IMR-90 (cell line): Measurements from ENCODE around the gene SOWAHB. TPM values are rescaled to one million over a fixed set of nuclear protein-coding genes. Genes with fewer than 3 reads are reported as not detected.

Experiments
- ATAC-seq: fragments of 200-7000 bp; cut with Tn5 transposase; 2 replicates; pipeline ENCODE4 v1.9.1; 2020; ENCODE audit warnings: low read depth, mild to moderate bottlenecking, moderate library complexity
- BruUV-seq: library from RNA; stranded (reverse); fragments of 400-500 nt; replicated peaks from 2 replicates; lab custom pipeline; 2021; lab: Mats Ljungman, UMichigan
- CTCF ChIA-PET: fragments of 300-600 bp; formaldehyde crosslinking; extraction: SDS; loops from one replicate; lab custom pipeline; 2021; ENCODE audit warnings: antibody characterized with exemption; lab: Yijun Ruan, JAX
- POLR2A ChIA-PET: fragments of 300-600 bp; sonication (Branson Sonifier 250); formaldehyde crosslinking; loops from one replicate; lab custom pipeline; 2022; ENCODE audit warnings: antibody characterized with exemption; ENCODE audit not compliant: unreplicated experiment; lab: Charles Lee
- DNase-seq: peaks from one replicate; pipeline ENCODE4 v3.0.0; 2013
- H2AFZ ChIP-seq: replicated peaks from 2 replicates; pipeline ENCODE3; 2013; ENCODE audit warnings: low read length, mild to moderate bottlenecking; ENCODE audit not compliant: poor library complexity
- H2AK5ac ChIP-seq: 2 replicates; pipeline ENCODE4 v1.6.1; 2013; ENCODE audit warnings: low read depth, low read length, inconsistent platforms
- H2AK9ac ChIP-seq: replicated peaks from 2 replicates; pipeline ENCODE3; 2013; ENCODE audit warnings: mild to moderate bottlenecking, low read depth, low read length, moderate library complexity; ENCODE audit not compliant: poor library complexity
- H2BK120ac ChIP-seq: 2 replicates; pipeline ENCODE4 v1.6.1; 2013; ENCODE audit warnings: low read depth, low read length, inconsistent platforms
- H2BK15ac ChIP-seq: 3 replicates; pipeline ENCODE4 v1.6.1; 2013; ENCODE audit warnings: low read depth, low read length, inconsistent platforms
- H2BK20ac ChIP-seq: 2 replicates; pipeline ENCODE4 v1.6.1; 2013; ENCODE audit warnings: low read depth, mild to moderate bottlenecking, inconsistent platforms, low read length, moderate library complexity
- H2BK5ac ChIP-seq: 2 replicates; pipeline ENCODE4 v1.6.1; 2013; ENCODE audit warnings: mild to moderate bottlenecking, low read depth, low read length, inconsistent platforms; ENCODE audit not compliant: poor library complexity, severe bottlenecking
- H3K14ac ChIP-seq: replicated peaks from 2 replicates; pipeline ENCODE4 v1.6.1; 2013; ENCODE audit warnings: low read depth, low read length, inconsistent platforms
- H3K18ac ChIP-seq: 2 replicates; pipeline ENCODE4 v1.6.1; 2013; ENCODE audit warnings: low read depth, low read length, control low read depth
- H3K23ac ChIP-seq: 2 replicates; pipeline ENCODE4 v1.6.1; 2013; ENCODE audit warnings: low read depth, low read length, inconsistent platforms
- H3K27ac ChIP-seq: 2 replicates; pipeline ENCODE4 v1.5.1; 2013; ENCODE audit warnings: mild to moderate bottlenecking, control low read depth, low read length; ENCODE audit not compliant: insufficient read depth
- H3K27me3 ChIP-seq: 2 replicates; pipeline ENCODE4 v1.6.1; 2013; ENCODE audit warnings: low read length; ENCODE audit not compliant: control insufficient read depth, insufficient read depth
- H3K36me3 ChIP-seq: 2 replicates; pipeline ENCODE4 v1.6.1; 2013; ENCODE audit warnings: low read length, mixed read lengths; ENCODE audit not compliant: control insufficient read depth, insufficient read depth
- H3K4ac ChIP-seq: 2 replicates; pipeline ENCODE4 v1.6.1; 2013; ENCODE audit warnings: low read depth, low read length, inconsistent platforms
- H3K4me1 ChIP-seq: 2 replicates; pipeline ENCODE4 v1.6.1; 2013; ENCODE audit warnings: low read length, mixed read lengths; ENCODE audit not compliant: control insufficient read depth, insufficient read depth
- H3K4me2 ChIP-seq: 2 replicates; pipeline ENCODE4 v1.6.1; 2013; ENCODE audit warnings: low read depth, mild to moderate bottlenecking, control low read depth, low read length, moderate library complexity
- H3K4me3 ChIP-seq: 2 replicates; pipeline ENCODE4 v1.5.1; 2013; ENCODE audit warnings: low read depth, mild to moderate bottlenecking, control low read depth, low read length, moderate library complexity; ENCODE audit not compliant: insufficient read depth
- H3K56ac ChIP-seq: 2 replicates; pipeline ENCODE4 v1.6.1; 2013; ENCODE audit warnings: low read length, inconsistent platforms; ENCODE audit not compliant: insufficient read depth; ENCODE audit errors: extremely low read depth
- H3K79me1 ChIP-seq, 2 experiments: 2 replicates each; pipeline ENCODE4 v1.6.1; 2013; ENCODE audit warnings: low read length in 2 of 2, inconsistent platforms in 1 of 2, low read depth in 1 of 2
- H3K9ac ChIP-seq: 2 replicates; pipeline ENCODE4 v1.6.1; 2013; ENCODE audit warnings: low read depth, low read length, control low read depth
- H3K9me1 ChIP-seq: 2 replicates; pipeline ENCODE4 v1.6.1; 2013; ENCODE audit warnings: low read length, inconsistent platforms; ENCODE audit not compliant: insufficient read depth
- H3K9me3 ChIP-seq: 2 replicates; pipeline ENCODE4 v1.6.1; 2013; ENCODE audit warnings: low read length; ENCODE audit not compliant: control insufficient read depth, insufficient read depth
- H4K20me1 ChIP-seq: 2 replicates; pipeline ENCODE4 v1.6.1; 2013; ENCODE audit warnings: low read length, inconsistent platforms; ENCODE audit not compliant: insufficient read depth
- H4K5ac ChIP-seq: 2 replicates; pipeline ENCODE4 v1.6.1; 2013; ENCODE audit warnings: mild to moderate bottlenecking, low read depth, low read length, control low read depth
- H4K8ac ChIP-seq, 2 experiments: 2 replicates each; pipeline ENCODE4 v1.6.1; 2013; ENCODE audit warnings: low read depth in 2 of 2, low read length in 2 of 2, control low read depth in 1 of 2, inconsistent platforms in 1 of 2
- H4K91ac ChIP-seq: 2 replicates; pipeline ENCODE4 v1.6.1; 2013; ENCODE audit warnings: low read depth, low read length, inconsistent platforms; ENCODE audit not compliant: insufficient read depth
- BHLHE40 ChIP-seq: fragments of 150-350 bp; IDR thresholded peaks from 2 replicates; pipeline ENCODE4 v1.6.1; 2016; ENCODE audit warnings: mild to moderate bottlenecking, low read depth, low read length
- CEBPB ChIP-seq: IDR thresholded peaks from 2 replicates; pipeline ENCODE4 v1.6.1; 2012; ENCODE audit warnings: low read depth, low read length, improper control_type of control experiment
- FOS ChIP-seq: fragments of 150-350 bp; IDR thresholded peaks from 2 replicates; pipeline ENCODE4 v1.6.1; 2016; ENCODE audit warnings: low read depth, low read length
- MAFK ChIP-seq: IDR thresholded peaks from 2 replicates; pipeline ENCODE4 v1.6.1; 2012; ENCODE audit warnings: low read depth, low read length, improper control_type of control experiment
- MAZ ChIP-seq: IDR thresholded peaks from 2 replicates; pipeline ENCODE4 v1.6.1; 2012; ENCODE audit warnings: low read depth, mild to moderate bottlenecking, low read length, improper control_type of control experiment, moderate library complexity, borderline replicate concordance
- MXI1 ChIP-seq: IDR thresholded peaks from 2 replicates; pipeline ENCODE4 v1.6.1; 2012; ENCODE audit warnings: low read depth, mild to moderate bottlenecking, low read length, moderate library complexity, borderline replicate concordance
- NFE2L2 ChIP-seq: fragments of 150-350 bp; IDR thresholded peaks from 2 replicates; pipeline ENCODE4 v1.6.1; 2016; ENCODE audit warnings: low read depth, mild to moderate bottlenecking, low read length
- POLR2A ChIP-seq: IDR thresholded peaks from 2 replicates; pipeline ENCODE4 v1.6.1; 2012; ENCODE audit warnings: mild to moderate bottlenecking, low read depth, low read length
- RAD21 ChIP-seq: IDR thresholded peaks from 2 replicates; pipeline ENCODE4 v1.6.1; 2012; ENCODE audit warnings: low read length, improper control_type of control experiment
- RCOR1 ChIP-seq: IDR thresholded peaks from 2 replicates; pipeline ENCODE4 v1.6.1; 2012; ENCODE audit warnings: mild to moderate bottlenecking, low read length, improper control_type of control experiment; ENCODE audit not compliant: insufficient replicate concordance
- RFX5 ChIP-seq: IDR thresholded peaks from 2 replicates; pipeline ENCODE4 v1.8.0; 2012; ENCODE audit warnings: low read depth, mild to moderate bottlenecking, low read length, moderate library complexity
- USF2 ChIP-seq: fragments of 150-350 bp; IDR thresholded peaks from 2 replicates; pipeline ENCODE4 v1.6.1; 2017; ENCODE audit warnings: mild to moderate bottlenecking, antibody characterized with exemption, low read length, low read depth
- WGBS, 2 experiments: methylation state at CpG; one replicate each; pipeline versions ENCODE4 v1.1.5 to v1.1.7; 2013; ENCODE audit warnings: missing lambda C conversion rate in 2 of 2; ENCODE audit not compliant: insufficient read length in 1 of 2; ENCODE audit errors: extremely low coverage in 2 of 2; 5-methylcytosine and 5-hydroxymethylcytosine counted together
- dilution Hi-C: fragments of 300-500 bp; cut with HindIII; formaldehyde crosslinking; loops from one replicate; pipeline ENCODE4 v1.14.3; 2018; ENCODE audit warnings: low sequenced_read_pairs; ENCODE audit not compliant: unreplicated experiment
- in situ Hi-C: fragments of 300-500 bp; cut with MboI; formaldehyde crosslinking; loops from 3 replicates; pipeline ENCODE4 v1.14.3; 2019; ENCODE audit warnings: low sequenced_read_pairs, inconsistent platforms, mixed read lengths
- intact Hi-C: fragments of 100-400 bp; cut with micrococcal nuclease; formaldehyde crosslinking; loops from 2 replicates; pipeline ENCODE4 v1.10.0; 2022
- polyA plus RNA-seq, 3 experiments: library from polyadenylated mRNA; depleted of rRNA; stranded (reverse); fragments of >200 nt; gene quantifications; 2 replicates each; pipeline ENCODE4 v1.2.3, GENCODE V29; 2012; ENCODE audit warnings: low replicate concordance in 1 of 3
- total RNA-seq: library from RNA; depleted of rRNA; stranded (reverse); fragments of >200 nt; gene quantifications from 2 replicates; pipeline ENCODE4 v1.2.3, GENCODE V29; 2012
- TF ChIP-seq, protein P1 (sequence below): conservative IDR thresholded peaks from 2 replicates; pipeline ENCODE4 v1.5.1; 2012; ENCODE audit warnings: mild to moderate bottlenecking, low read depth, low read length, improper control_type of control experiment
- TF ChIP-seq, protein P2 (sequence below): fragments of 150-350 bp; IDR thresholded peaks from 2 replicates; pipeline ENCODE4 v1.6.1; 2016; ENCODE audit warnings: low read depth, mild to moderate bottlenecking, low read length, moderate library complexity, borderline replicate concordance

SOWAHB gene
- total and polyA plus RNA-seq, 2 of the 4 experiments (the other 2 are of a cell fraction) = not detected

DNA sequence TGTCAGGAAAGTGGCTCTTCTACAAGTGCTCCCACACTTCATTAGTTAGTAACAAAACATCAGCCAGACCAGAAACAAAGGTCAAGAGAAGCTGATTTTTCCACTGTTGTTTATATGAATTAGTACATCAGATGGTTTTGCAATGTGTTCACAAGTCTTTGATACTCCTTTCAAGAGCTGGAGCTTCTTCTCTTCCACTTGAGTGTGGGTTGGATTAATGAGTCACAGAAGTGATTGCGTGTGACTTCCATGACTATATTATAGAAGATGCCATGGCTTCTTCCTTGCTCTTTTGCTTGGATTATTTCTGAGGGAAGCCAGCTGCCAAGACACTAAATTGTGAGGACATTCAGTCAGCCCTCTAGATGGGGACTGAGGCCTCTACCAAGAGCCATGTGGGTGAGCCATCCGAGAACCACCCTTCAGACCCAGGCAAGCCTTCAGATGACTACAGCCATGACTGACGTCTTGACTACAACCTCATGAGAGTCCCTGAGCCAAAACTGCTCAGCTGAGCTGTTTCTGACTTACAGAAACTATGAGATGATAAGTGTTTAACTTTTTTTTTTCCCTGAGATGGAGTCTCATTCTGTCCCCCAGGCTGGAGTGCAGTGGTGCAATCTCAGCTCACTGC, 18.1 kb downstream of the SOWAHB start:
- ATAC-seq (peak; percentile 80), DNase-seq (peak; percentile 78)
- TF ChIP-seq POLR2A (no peak), MAFK (no peak), USF2 (no peak), NFE2L2 (no peak), RCOR1 (no peak), BHLHE40 (no peak), MXI1 (no peak), MAZ (no peak), RAD21 (peak; percentile 2; the same call in 1 of the 2 replicates), RFX5 (no peak), FOS (peak; percentile 53), CEBPB (peak; percentile 83)
- TF ChIP-seq, protein P1, sequence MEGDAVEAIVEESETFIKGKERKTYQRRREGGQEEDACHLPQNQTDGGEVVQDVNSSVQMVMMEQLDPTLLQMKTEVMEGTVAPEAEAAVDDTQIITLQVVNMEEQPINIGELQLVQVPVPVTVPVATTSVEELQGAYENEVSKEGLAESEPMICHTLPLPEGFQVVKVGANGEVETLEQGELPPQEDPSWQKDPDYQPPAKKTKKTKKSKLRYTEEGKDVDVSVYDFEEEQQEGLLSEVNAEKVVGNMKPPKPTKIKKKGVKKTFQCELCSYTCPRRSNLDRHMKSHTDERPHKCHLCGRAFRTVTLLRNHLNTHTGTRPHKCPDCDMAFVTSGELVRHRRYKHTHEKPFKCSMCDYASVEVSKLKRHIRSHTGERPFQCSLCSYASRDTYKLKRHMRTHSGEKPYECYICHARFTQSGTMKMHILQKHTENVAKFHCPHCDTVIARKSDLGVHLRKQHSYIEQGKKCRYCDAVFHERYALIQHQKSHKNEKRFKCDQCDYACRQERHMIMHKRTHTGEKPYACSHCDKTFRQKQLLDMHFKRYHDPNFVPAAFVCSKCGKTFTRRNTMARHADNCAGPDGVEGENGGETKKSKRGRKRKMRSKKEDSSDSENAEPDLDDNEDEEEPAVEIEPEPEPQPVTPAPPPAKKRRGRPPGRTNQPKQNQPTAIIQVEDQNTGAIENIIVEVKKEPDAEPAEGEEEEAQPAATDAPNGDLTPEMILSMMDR = no peak
- TF ChIP-seq, protein P2, sequence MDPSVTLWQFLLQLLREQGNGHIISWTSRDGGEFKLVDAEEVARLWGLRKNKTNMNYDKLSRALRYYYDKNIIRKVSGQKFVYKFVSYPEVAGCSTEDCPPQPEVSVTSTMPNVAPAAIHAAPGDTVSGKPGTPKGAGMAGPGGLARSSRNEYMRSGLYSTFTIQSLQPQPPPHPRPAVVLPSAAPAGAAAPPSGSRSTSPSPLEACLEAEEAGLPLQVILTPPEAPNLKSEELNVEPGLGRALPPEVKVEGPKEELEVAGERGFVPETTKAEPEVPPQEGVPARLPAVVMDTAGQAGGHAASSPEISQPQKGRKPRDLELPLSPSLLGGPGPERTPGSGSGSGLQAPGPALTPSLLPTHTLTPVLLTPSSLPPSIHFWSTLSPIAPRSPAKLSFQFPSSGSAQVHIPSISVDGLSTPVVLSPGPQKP = no peak
- H3K9ac ChIP-seq = no peak overlapping the region
- H3K27ac ChIP-seq = peak overlapping the region; percentile 30
- H2BK5ac ChIP-seq = peak overlapping the region; percentile 37
- H3K27me3 ChIP-seq = no peaks in the 10 kb centered on the region
- peak overlapping the region; percentile 53 for H2AFZ ChIP-seq
- no peaks in the 10 kb centered on the region for H4K20me1 ChIP-seq
- H4K5ac ChIP-seq = no peak overlapping the region
- H3K4ac ChIP-seq = peak overlapping the region; percentile 14; the same call in 1 of the 2 replicates
- H4K91ac ChIP-seq = peak overlapping the region; percentile 31; the same call in 1 of the 2 replicates
- H2AK5ac ChIP-seq = no peak overlapping the region
- intact Hi-C loops (loop anchor here (5.0 kb wide), 1 partner anchor 62 kb away; no protein-coding TSS in a partner anchor), in situ Hi-C loops (no loop called here), dilution Hi-C loops (no loop called here)
- H3K4me3 ChIP-seq = no peak overlapping the region
- peak overlapping the region; percentile 60; the same call in 1 of the 2 replicates for H2BK120ac ChIP-seq
- H3K79me1 ChIP-seq = no peaks in the 10 kb centered on the region
- H3K23ac ChIP-seq = peak overlapping the region; percentile 13
- no peak overlapping the region for H3K56ac ChIP-seq
- H2AK9ac ChIP-seq = no peak overlapping the region
- H3K18ac ChIP-seq = peak overlapping the region; percentile 21; the same call in 1 of the 2 replicates
- no TSS peak for BruUV-seq
- H3K4me2 ChIP-seq = peak overlapping the region; percentile 5; the same call in 1 of the 2 replicates
- peaks cover 7% of the 10 kb centered on the region; the same call in 1 of the 2 replicates for H3K9me1 ChIP-seq
- H3K36me3 ChIP-seq = no peaks in the 10 kb centered on the region
- H2BK15ac ChIP-seq = peak overlapping the region; percentile 29; the same call in 1 of the 3 replicates
- peak overlapping the region in 1 of 2 experiments; percentile 77; a peak in 2 of 4 replicates for H4K8ac ChIP-seq
- WGBS, 2 experiments = 18% methylated on average over 2 of the region's 3 CpGs; no CpG with 5 or more reads in 1 of the 2 experiments
- CTCF ChIA-PET = no interaction called here
- peak overlapping the region; percentile 17 for H2BK20ac ChIP-seq
- H3K14ac ChIP-seq = 0 out of 2 replicates have a peak overlapping the region, but pooled peaks have one; percentile 12
- peaks cover 5% of the 10 kb centered on the region; the same call in 1 of the 2 replicates for H3K4me1 ChIP-seq
- H3K9me3 ChIP-seq = no peaks in the 10 kb centered on the region
- POLR2A ChIA-PET = no interaction called here
